Subcutaneous adipose tissue (tissue), 4 donors: ENCODE measurements around the gene ERP27. TPM values are rescaled to one million over a fixed set of nuclear protein-coding genes. Genes with fewer than 3 reads are reported as not detected.

Experiments
- total RNA-seq, 4 donors: library from RNA; depleted of rRNA; stranded (reverse); fragments of >200 nt; gene quantifications; one replicate each; pipeline ENCODE4 v1.1.0, GENCODE V29; 2016
- TF ChIP-seq, protein P1 (sequence below): fragments of 450-650 bp; IDR thresholded peaks from one replicate; pipeline ENCODE4 v1.5.1; 2016; ENCODE audit warnings: low read depth, mild to moderate bottlenecking, control low read depth, antibody characterized with exemption, moderate library complexity

The ERP27 gene
- total RNA-seq, 4 donors from 2014 or later = 0.85 to 0.94 TPM; not detected in 2

DNA sequence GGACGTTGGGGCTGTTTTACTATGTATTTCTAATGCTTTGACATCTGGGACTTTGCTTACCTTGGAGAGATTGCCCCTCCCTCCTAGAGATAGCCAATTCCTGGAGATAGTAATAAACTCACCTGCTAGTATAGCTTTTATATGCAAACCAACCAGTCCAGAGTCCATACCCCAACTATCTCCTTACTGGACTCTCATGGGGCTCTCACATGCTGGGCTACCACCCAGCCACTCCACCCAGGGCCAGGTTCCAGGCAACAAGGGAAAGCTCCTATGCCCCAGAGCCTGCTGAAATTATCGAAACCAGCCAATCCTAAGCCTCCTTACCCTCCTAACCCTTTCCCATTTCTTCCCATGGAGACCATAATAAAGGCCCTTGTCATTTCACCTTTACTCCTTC is 27.2 kb downstream of the ERP27 start:
- TF ChIP-seq, protein P1, sequence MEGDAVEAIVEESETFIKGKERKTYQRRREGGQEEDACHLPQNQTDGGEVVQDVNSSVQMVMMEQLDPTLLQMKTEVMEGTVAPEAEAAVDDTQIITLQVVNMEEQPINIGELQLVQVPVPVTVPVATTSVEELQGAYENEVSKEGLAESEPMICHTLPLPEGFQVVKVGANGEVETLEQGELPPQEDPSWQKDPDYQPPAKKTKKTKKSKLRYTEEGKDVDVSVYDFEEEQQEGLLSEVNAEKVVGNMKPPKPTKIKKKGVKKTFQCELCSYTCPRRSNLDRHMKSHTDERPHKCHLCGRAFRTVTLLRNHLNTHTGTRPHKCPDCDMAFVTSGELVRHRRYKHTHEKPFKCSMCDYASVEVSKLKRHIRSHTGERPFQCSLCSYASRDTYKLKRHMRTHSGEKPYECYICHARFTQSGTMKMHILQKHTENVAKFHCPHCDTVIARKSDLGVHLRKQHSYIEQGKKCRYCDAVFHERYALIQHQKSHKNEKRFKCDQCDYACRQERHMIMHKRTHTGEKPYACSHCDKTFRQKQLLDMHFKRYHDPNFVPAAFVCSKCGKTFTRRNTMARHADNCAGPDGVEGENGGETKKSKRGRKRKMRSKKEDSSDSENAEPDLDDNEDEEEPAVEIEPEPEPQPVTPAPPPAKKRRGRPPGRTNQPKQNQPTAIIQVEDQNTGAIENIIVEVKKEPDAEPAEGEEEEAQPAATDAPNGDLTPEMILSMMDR = no peak

DNA sequence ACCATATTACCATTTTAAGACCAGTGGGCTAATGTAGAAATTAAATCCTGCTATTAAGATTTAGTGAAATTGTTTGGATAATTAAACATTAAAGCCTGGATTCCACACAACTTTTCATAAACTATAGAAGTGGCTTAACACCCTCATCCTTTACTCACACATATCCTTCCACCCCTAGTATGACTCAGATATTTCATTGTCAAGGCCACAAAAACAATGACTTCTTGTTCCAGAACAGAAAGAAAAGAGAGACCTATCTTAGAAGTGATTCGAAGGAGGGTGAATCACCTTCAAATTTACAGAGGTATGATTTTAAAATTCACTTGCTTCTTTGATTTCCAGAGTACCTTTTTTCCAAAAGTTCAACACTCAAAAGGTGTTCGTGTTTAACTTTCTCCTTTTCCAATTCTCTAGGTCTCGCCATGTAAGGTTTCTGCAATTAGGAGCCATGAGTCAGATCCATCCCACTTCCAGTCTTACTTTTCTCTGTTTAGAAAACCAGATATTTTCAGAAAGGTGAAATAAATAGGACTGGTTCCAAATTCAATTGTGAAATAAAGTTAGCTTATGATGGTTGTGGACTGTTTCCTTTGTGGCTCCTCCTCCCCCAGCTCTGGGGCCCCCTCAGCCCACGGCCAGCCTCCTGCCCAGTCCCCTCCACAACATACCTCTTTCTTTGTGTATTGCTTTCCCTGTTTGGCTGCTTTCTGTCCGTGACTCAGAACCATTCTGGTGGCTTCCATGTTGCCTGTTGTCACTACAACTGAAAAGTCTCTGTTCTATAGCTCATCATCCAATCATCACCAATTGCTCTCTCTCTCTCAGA is 28.0 kb downstream of the ERP27 start:
- TF ChIP-seq, protein P1 = no peak

DNA sequence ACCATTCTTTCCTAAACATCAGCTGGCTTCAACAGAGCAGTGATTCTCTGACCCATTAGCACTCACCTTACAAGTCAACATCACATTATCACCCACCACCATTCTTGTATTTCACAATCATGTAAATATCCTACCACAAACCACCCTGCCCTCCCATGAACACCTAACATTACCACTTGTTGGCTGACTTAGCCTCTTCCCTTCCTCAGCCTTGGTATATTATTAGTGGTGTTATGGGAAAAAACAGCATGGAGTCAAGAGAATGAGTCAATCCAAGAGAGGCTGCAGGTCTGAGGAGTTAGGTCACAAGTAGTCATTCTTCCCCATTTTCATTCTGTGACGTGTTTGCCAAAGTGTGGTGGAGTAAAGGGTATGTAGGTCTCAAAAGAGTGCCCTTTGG is 30.4 kb downstream of the ERP27 start:
- TF ChIP-seq, protein P1 = no peak

DNA sequence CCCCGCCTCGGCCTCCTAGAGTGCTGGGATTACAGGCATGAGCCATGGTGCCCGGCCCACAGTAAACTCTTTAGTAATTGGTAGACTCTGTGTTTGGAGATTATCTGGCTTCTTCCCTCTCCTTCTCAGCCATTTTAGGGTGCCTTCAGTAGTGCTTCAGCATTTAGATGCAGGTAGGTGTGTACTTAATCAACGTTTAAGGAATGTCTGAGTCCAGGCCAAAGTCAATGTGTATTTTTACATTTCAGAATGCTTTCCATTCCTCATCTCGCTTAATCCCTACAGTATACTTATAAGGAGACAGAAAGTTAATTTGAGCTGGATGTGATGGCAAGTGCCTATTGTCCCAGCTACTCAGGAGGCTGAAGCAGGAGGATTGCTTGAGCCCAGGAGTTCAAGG is 32.2 kb downstream of the ERP27 start:
- TF ChIP-seq, protein P1 = no peak

DNA sequence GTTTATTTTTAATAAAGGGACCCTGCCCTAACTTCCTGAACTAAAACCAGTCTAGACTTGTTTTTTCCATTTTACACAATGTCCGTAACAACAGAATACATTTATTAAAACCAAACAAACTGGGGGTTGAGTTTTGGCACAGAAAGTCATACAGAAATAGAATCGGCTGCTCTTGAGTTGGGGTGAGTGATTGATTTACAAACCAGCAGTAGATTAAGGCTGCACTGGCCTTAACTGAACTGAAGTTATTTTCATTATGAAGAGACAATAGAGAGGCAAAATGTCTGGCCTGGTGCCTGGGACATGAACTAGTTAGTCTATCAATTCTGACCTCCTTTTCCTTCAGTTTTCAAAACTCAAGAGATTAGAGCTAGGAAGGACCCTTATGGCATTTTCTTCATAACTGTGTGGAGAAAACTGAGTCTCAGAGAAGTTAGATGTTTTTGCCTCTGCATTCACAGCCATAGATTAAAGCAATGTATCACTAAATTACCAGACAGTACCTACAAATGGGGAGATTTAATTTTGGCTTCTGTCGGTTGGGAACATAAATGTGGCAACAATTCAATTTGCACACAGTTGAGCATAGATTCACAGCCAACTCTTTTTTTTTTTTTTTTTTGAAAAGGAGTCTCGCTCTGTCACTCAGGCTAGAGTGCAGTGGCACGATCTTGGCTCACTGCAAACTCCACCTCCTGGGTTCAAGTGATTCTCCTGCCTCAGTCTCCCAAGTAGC is 32.9 kb downstream of the ERP27 start:
- TF ChIP-seq, protein P1 = no peak

DNA sequence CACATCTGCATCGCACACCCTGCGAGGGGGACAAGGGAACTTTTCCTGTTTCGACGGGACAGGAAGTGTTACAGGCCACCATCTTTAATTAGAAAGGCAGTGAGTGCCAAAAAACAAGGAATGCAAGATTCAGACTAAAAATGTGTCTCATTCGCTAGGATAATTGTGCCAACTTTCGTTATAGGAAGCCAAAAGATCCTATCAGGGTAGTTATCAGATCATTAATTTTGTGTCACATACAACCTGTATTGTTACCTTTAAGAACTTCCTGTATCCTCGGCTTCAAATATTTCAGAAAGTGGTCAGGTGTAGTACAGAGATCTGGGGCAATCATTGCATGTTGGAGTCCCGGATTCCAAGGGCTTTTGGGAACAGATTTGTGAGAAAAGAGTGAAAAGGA is 33.5 kb downstream of the ERP27 start:
- TF ChIP-seq, protein P1 = no peak

DNA sequence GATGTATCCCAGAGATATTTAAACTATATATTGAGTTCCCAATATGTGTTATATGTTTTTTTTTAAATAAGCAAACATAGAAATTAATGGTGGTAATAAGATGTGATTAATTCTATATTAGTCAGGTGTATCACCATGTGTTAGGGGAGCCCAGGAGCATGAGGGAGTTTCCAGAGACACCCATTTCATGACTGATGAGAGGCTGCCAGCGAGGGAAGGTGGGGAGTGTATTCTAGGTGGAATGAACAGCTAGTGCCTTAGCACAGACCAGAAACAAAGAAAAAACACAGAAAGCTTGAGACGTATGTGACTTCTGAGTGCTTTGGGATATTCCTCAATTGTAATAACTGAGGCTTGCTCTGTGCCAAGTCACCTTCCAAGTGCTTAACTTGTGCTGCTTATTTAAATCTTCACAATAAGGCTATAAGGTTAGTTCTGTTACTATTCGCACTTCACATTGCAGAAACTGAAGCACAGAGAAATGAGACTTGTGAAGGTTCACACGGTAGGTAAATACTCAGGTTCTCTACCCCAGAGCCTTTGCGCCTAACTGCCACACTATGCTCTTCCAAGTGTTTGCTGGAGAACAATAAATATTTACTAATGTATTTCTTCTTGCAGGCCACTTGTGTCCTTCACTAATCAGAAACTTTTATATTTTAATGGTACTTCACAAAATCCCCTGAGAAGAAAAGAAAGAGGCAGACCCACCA is 34.8 kb downstream of the ERP27 start:
- TF ChIP-seq, protein P1 = no peak
